COLO668 (cell line): Measurements from ENCODE around the gene SNAPC4.

Experiments
- DNase-seq: peaks from one replicate; lab custom pipeline; 2025; ENCODE audit not compliant: unreplicated experiment; lab: John Stamatoyannopoulos, UW

SNAPC4 gene, protein sequence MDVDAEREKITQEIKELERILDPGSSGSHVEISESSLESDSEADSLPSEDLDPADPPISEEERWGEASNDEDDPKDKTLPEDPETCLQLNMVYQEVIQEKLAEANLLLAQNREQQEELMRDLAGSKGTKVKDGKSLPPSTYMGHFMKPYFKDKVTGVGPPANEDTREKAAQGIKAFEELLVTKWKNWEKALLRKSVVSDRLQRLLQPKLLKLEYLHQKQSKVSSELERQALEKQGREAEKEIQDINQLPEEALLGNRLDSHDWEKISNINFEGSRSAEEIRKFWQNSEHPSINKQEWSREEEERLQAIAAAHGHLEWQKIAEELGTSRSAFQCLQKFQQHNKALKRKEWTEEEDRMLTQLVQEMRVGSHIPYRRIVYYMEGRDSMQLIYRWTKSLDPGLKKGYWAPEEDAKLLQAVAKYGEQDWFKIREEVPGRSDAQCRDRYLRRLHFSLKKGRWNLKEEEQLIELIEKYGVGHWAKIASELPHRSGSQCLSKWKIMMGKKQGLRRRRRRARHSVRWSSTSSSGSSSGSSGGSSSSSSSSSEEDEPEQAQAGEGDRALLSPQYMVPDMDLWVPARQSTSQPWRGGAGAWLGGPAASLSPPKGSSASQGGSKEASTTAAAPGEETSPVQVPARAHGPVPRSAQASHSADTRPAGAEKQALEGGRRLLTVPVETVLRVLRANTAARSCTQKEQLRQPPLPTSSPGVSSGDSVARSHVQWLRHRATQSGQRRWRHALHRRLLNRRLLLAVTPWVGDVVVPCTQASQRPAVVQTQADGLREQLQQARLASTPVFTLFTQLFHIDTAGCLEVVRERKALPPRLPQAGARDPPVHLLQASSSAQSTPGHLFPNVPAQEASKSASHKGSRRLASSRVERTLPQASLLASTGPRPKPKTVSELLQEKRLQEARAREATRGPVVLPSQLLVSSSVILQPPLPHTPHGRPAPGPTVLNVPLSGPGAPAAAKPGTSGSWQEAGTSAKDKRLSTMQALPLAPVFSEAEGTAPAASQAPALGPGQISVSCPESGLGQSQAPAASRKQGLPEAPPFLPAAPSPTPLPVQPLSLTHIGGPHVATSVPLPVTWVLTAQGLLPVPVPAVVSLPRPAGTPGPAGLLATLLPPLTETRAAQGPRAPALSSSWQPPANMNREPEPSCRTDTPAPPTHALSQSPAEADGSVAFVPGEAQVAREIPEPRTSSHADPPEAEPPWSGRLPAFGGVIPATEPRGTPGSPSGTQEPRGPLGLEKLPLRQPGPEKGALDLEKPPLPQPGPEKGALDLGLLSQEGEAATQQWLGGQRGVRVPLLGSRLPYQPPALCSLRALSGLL (N-terminal part only)

GRCh38 chr9:136400038-136400834 is at the start of gene SNAPC4:
SNAPC4 (minus strand) TSS chr9:136400170; CDS start chr9:136398428, 1,742 bp downstream.
- DNase-seq = peak; percentile 95

DNA sequence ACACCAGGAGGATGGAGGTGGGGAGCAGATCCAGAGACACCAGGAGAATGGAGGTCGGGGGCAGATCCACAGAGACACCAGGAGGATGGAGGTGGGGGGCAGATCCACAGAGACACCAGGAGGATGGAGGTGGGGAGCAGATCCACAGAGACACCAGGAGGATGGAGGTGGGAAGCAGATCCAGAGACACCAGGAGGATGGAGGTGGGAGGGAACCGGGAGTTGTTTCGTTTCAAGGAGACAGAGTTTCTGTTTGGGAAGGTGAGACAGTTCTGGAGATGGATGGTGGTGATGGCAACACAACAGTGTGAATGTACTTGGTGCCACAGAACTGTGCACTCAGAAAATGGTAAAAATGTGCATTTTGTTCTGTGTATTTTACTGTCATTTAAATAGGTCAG is 48.7 kb upstream of the SNAPC4 start:
- no peak for DNase-seq

DNA sequence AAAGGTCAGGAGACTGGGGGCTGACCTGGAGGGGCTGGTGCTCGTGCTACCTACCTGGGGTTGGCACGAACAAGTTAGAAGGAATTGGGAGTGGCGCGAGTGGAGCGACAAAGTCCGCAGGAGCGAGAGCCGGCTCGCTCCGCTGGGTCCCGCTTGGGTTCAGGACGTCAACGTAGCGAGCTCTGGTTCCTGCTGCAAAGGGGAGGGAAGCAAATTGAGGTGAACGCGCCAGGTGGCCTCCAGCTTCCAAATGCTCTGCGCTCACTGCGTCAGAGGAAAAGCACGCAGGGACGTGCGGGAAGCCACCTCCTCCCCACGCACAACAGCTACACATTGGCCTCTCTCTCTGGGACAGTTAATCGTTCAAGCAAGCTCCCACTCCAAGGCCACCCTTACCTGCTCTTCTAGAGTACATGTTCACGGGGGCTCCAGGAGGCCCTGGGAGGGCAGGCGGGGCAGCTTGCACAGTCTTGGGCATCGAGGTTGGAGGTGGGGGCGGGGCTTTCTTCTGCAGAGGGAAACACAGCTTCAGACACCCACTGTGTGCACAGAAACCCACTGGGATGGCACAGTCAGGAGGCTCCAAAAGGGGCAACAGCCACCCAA is 47.3 kb upstream of the SNAPC4 start:
- no peak for DNase-seq

DNA sequence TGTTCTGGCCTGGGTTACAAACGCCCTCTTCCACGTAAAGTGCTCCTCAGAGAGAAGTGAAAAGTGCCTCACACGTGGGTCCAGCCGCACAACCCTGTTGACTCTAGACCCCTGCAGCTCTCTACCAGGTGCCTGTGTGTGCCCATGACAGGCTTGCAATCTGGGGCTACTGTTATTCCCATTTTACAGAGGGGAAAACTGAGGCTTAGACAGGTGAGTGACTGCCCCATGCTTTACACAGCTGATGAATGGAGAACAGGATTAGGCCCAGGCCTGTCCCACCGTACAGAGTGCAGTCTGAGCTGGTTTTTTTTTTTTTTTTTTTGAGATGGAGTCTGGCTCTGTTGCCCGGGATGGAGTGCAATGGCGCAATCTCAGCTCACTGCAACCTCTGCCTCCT is 45.8 kb upstream of the SNAPC4 start:
- no peak for DNase-seq

GRCh38 chr9:136444102-136444501 is 44.1 kb upstream of the SNAPC4 start:
- no peak for DNase-seq

GRCh38 chr9:136443687-136444086 is 43.7 kb upstream of the SNAPC4 start:
- DNase-seq = no peak

GRCh38 chr9:136443087-136443486 is 43.1 kb upstream of the SNAPC4 start:
- no peak for DNase-seq

GRCh38 chr9:136442265-136442664 is 42.3 kb upstream of the SNAPC4 start:
- DNase-seq = no peak

DNA sequence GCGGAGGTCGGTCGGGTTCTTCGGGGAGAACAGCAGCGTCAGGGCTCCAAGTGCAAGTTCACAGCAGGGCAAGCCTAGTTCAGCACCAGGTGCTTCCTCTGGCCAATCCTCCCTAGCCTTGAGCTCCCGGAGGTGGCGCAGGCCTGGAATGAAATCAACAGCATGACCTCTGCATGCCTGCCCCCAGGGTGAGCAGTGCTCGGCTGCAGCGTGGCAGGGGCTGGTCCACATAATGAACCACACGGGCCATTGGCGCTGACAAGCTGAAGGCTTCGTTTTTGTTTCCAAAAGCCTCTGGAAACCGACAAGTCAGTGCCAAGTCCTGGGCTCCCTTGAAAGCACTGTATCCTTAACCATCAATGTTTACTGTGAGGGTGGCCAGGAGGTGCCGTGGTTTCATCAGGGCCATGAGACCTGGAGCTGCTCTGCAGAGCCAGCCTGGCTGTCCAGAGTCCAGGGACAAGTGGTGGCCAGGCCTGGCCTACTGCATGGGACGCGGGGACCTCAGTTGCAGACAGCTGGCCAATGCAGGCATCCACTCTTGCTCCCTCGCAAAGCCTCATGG is 41.8 kb upstream of the SNAPC4 start:
- DNase-seq = no peak

DNA sequence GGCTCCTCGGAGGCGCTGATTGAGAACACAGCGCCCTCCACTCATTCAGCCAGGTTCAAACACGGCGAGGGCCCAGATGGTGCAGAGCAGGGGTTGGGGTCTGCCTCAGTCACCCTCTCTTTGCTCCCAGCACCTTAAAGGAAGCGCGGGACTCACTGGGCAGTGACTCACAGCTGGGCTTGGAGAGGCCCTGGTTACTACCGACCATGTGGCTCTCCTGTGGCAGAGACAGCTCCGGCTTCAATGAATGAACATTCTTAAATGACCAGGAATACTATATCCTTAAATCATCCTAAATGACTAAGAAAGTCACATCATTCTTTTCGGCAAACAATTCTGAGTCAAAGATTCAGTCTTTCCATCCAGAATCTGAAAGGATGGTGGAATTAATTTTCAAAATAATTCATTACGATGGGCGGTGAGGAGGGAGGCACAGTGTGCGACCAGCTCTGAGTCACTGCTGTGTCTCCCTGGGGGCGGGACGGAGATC is 41.3 kb upstream of the SNAPC4 start:
- no peak for DNase-seq

GRCh38 chr9:136439481-136440408 is 39.8 kb upstream of the SNAPC4 start, which contains the start of gene INPP5E:
INPP5E (minus strand) TSS chr9:136439845; CDS start chr9:136439419, 426 bp downstream.
- peak; percentile 84 for DNase-seq

DNA sequence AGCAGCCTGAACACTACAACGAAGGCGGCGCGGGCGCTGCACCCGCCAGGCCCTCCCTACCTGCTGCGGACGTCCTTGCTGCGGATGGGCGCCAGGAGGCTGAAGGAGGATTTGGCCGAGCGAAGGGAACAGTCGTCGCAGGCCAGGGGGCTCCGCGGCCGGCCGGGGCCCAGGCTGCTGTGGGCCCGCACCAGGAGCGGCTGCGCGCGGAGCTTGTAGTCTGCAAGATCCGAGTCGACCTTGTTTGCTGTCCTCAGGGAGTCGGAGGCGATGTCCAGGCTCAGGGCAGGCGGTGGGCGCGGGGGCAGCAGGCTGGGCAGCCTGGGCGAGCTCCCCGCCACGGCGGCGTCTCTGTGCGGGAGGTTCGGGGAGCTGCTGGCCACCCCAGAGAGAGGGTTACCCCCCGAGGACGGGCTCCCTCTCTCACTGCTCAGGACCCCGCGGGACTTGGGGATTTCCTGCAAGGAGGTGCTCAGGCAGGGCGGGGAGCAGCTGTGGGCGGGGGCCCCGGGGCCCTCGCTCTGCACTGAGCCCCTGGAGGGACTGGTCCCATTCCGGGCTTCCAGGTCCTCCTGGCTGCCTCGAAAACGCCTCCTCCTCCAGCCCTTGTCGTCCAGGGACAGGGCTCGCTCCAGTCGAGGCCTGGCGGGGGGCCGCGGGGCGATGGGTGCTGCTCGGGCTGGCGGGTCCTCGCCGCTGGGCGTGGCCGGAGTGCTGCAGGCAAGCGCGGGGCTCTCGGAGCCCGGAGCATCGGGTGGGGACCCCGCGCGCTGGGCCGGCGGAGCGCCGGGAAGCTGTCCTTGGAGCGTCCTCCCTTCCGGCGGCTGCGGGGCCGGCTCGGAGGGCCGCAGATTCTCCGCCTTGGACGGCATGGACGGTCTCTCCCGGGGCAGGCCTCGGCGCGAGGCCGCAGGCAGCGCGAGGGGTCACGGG is 38.8 kb upstream of the SNAPC4 start:
- DNase-seq = peak; percentile 48

GRCh38 chr9:136437839-136438547 is 38.0 kb upstream of the SNAPC4 start:
- DNase-seq = no peak

- DNase-seq = peak; percentile 27
These were observed 37.5 kb upstream of the SNAPC4 start for GRCh38 chr9:136437430-136437829.

DNA sequence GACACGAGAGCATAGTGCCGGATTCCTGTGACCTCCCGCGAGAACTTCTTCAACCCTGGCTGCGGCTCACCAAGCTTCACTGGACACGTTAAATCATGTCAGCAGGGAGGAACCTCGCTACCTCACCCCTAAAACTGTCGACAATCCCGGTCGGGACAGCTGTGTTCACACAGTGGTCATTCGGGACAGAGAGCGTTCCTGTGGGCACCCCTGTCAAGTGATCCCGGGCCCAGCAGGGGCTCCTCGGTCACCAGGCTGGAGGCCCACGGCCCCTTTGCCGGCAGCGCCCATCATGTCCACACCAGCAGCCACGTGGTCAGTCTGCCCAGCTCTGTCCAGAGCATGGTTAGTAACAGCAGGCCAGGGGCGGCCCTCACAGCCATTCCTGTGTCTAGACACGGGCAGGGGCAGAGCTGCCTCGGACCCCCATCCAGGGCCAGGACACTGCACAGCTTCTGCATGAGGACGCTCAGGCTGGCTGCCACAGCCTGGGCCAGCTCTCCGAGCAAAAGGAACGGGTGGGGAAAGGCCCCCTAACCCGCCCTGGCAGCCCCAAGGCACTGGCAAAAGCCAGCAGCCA is 36.2 kb upstream of the SNAPC4 start:
- DNase-seq = no peak

- no peak for DNase-seq
These were observed 34.7 kb upstream of the SNAPC4 start for GRCh38 chr9:136434580-136435169.
